VCaP (cell line): ENCODE data around the gene CCND3.

Source experiments
- H3K27ac ChIP-seq: fragments of 450-650 bp; 2 replicates; pipeline ENCODE4 v1.5.1; 2017
- CTCF ChIP-seq: fragments of 450-650 bp; conservative IDR thresholded peaks from 2 replicates; pipeline ENCODE4 v1.5.1; 2017; ENCODE audit warnings: mild to moderate bottlenecking, moderate library complexity

Gene CCND3

GRCh38 chr6:41970436-41970846 is 28.8 kb upstream of the CCND3 start:
- no peak for TF ChIP-seq CTCF
- no peak overlapping the region for H3K27ac ChIP-seq

- TF ChIP-seq CTCF = no peak
- no peak overlapping the region for H3K27ac ChIP-seq
Measured at GRCh38 chr6:41967312-41968287, 26.0 kb upstream of the CCND3 start.

- no peak for TF ChIP-seq CTCF
- H3K27ac ChIP-seq = no peak overlapping the region
Measured at GRCh38 chr6:41966961-41967311, 25.3 kb upstream of the CCND3 start.

- TF ChIP-seq CTCF = no peak
- no peak overlapping the region for H3K27ac ChIP-seq
Measured at GRCh38 chr6:41966214-41966920, 24.8 kb upstream of the CCND3 start.

- no peak for TF ChIP-seq CTCF
- H3K27ac ChIP-seq = no peak overlapping the region
Measured at GRCh38 chr6:41965429-41966213, 24.0 kb upstream of the CCND3 start.

GRCh38 chr6:41964201-41964887 is 22.7 kb upstream of the CCND3 start:
- no peak for TF ChIP-seq CTCF
- no peak overlapping the region for H3K27ac ChIP-seq
